HFFc6 (cell line): Measurements from ENCODE around the gene SLC12A5. TPM values are rescaled to one million over a fixed set of nuclear protein-coding genes. Genes with fewer than 3 reads are reported as not detected.

Source experiments
- DNase-seq: peaks from one replicate; pipeline ENCODE4 v3.0.0-alpha.2; 2018
- H3K27ac Mint-ChIP-seq: 2 replicates; pipeline ENCODE4 v1.8.0; 2020; ENCODE audit warnings: mild to moderate bottlenecking, mixed read lengths
- H3K27me3 Mint-ChIP-seq: 2 replicates; pipeline ENCODE4 v1.8.0; 2021; ENCODE audit warnings: mild to moderate bottlenecking, moderate library complexity, mixed read lengths; ENCODE audit not compliant: insufficient read depth
- H3K36me3 Mint-ChIP-seq: 2 replicates; pipeline ENCODE4 v1.8.0; 2021; ENCODE audit warnings: low read depth, mixed read lengths
- H3K4me1 Mint-ChIP-seq: 2 replicates; pipeline ENCODE4 v1.8.0; 2020; ENCODE audit warnings: low read depth, mixed read lengths
- H3K4me3 Mint-ChIP-seq: 2 replicates; pipeline ENCODE4 v1.8.0; 2020; ENCODE audit warnings: mild to moderate bottlenecking, moderate library complexity, mixed read lengths
- H3K9me3 Mint-ChIP-seq: 2 replicates; pipeline ENCODE4 v1.8.0; 2020; ENCODE audit warnings: mild to moderate bottlenecking, mixed read lengths
- CTCF ChIP-seq: fragments of 200-600 bp; sonication (generic); IDR thresholded peaks from 2 replicates; pipeline ENCODE4 v1.5.0; 2021; ENCODE audit warnings: antibody characterized with exemption, mild to moderate bottlenecking
- total RNA-seq, 6 experiments: library from RNA; stranded (reverse); fragmentation: NEBNext Ultra II Directional; extraction: Animal tissue kit (Norgen Biotek cat#: 25700); gene quantifications; 2 replicates in 1 of 6; 3 replicates in 5 of 6; pipeline ENCODE4 v1.2.3, GENCODE V29; 2021

SLC12A5 gene
- total RNA-seq, 6 experiments from 2014 or later = 0.18 to 0.82 (median 0.52) TPM; not detected in 1

GRCh38 chr20:46047821-46048220, 18.8 kb downstream of the SLC12A5 start:
- no peak overlapping the region for H3K4me3 Mint-ChIP-seq
- H3K27me3 Mint-ChIP-seq = peaks cover 35% of the 10 kb centered on the region
- no peaks in the 10 kb centered on the region for H3K9me3 Mint-ChIP-seq

DNA sequence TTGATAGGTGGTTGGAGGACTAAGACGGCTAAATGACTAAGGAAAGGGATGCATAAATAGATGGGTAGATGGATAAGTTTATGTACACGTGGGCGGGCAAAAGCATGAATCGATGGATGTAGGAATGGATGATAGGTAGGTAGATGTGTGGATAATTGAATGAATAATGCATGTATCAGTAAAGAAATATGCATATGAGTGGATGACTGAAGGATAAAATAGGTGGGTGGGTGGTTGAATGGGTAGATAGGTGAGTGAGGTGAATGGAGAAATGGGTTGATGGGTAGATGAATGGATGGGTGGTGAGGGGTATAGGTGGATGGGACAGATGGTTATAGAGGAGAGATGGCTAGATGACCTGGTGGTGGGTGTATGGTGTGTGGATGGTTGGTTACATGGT, 20.2 kb downstream of the SLC12A5 start:
- Mint-ChIP-seq H3K4me1 (no peaks in the 10 kb centered on the region), H3K9me3 (no peaks in the 10 kb centered on the region)

More at GRCh38 chr20:46047821-46048220, 18.8 kb downstream of the SLC12A5 start:
- Mint-ChIP-seq H3K36me3 (no peaks in the 10 kb centered on the region), H3K4me1 (no peaks in the 10 kb centered on the region), H3K27ac (no peak overlapping the region)
- no peak for DNase-seq
- TF ChIP-seq CTCF = no peak

GRCh38 chr20:46049815-46050214, 20.8 kb downstream of the SLC12A5 start:
- DNase-seq = no peak
- no peaks in the 10 kb centered on the region for H3K9me3 Mint-ChIP-seq
- no peak overlapping the region for H3K27ac Mint-ChIP-seq
- TF ChIP-seq CTCF = no peak
- no peak overlapping the region for H3K4me3 Mint-ChIP-seq
- H3K4me1 Mint-ChIP-seq = no peaks in the 10 kb centered on the region
- no peaks in the 10 kb centered on the region for H3K36me3 Mint-ChIP-seq
- peaks cover 36% of the 10 kb centered on the region for H3K27me3 Mint-ChIP-seq

More for the DNA sequence above, 20.2 kb downstream of the SLC12A5 start:
- Mint-ChIP-seq H3K36me3 (no peaks in the 10 kb centered on the region), H3K27ac (no peak overlapping the region), H3K27me3 (peaks cover 32% of the 10 kb centered on the region), H3K4me3 (no peak overlapping the region)
- TF ChIP-seq CTCF = no peak
- no peak for DNase-seq

- H3K4me3 Mint-ChIP-seq = no peak overlapping the region
- DNase-seq = no peak
- H3K27me3 Mint-ChIP-seq = peaks cover 34% of the 10 kb centered on the region
- no peaks in the 10 kb centered on the region for H3K36me3 Mint-ChIP-seq
- no peaks in the 10 kb centered on the region for H3K9me3 Mint-ChIP-seq
- H3K27ac Mint-ChIP-seq = no peak overlapping the region
- no peak for TF ChIP-seq CTCF
- no peaks in the 10 kb centered on the region for H3K4me1 Mint-ChIP-seq
Observed at GRCh38 chr20:46050444-46050843, 21.4 kb downstream of the SLC12A5 start.

DNA sequence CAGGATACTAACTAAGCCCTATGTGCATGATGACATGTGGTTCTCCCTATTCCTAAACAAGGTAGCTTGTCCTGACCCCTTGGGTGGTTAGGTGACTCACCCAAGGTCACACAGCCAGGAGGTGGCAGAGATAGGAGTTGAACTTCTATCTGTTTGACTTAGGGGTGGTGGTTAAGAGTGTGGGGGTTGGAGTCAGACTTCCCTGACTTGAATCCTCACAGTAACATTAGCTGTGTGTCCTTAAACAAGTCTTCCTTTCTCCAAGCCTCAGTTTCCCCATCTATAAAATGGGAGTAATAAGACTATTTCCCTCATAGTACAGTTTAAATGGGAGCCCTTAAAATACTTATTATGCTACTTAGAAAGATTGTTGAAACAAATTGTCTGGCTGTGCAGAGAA, 21.9 kb downstream of the SLC12A5 start:
- Mint-ChIP-seq H3K27me3 (peaks cover 30% of the 10 kb centered on the region), H3K9me3 (no peaks in the 10 kb centered on the region), H3K4me3 (no peak overlapping the region), H3K36me3 (no peaks in the 10 kb centered on the region), H3K27ac (no peak overlapping the region), H3K4me1 (no peaks in the 10 kb centered on the region)
- TF ChIP-seq CTCF = no peak
- no peak for DNase-seq
